CD4-positive, alpha-beta T cell (primary cell): ENCODE results near the gene MRPS33. TPM values are rescaled to one million over a fixed set of nuclear protein-coding genes. Genes with fewer than 3 reads are reported as not detected.

Source experiments
- ATAC-seq: fragments of 200-7000 bp; cut with Tn5 transposase; one replicate; pipeline ENCODE4 v1.10.0; 2022; ENCODE audit warnings: mild to moderate bottlenecking; ENCODE audit not compliant: poor library complexity
- CTCF ChIA-PET: fragments of 350-600 bp; sonication (Branson Sonifier 250); formaldehyde crosslinking; loops from one replicate; lab custom pipeline; 2021; ENCODE audit warnings: antibody characterized with exemption, inconsistent platforms; lab: Charles Lee
- POLR2A ChIA-PET: fragments of 350-600 bp; sonication (Branson Sonifier 250); formaldehyde crosslinking; loops from one replicate; lab custom pipeline; 2021; ENCODE audit warnings: antibody characterized with exemption, inconsistent platforms; lab: Charles Lee
- DNase-seq, 14 experiments: peaks; one replicate each; pipeline ENCODE4 v3.0.0-alpha.2; 2013 to 2020; ENCODE audit warnings: mixed read lengths in 2 of 14
- H3K27ac ChIP-seq, 2 donors: one replicate each; pipeline versions ENCODE4 v1.5.1 to v1.7.0; 2013; ENCODE audit warnings: low read length in 2 of 2, low read depth in 1 of 2, mild to moderate bottlenecking in 1 of 2
- H3K27me3 ChIP-seq, 2 experiments: 1 replicate in 1 of 2; 2 replicates in 1 of 2; pipeline versions ENCODE4 v1.6.1 to v1.7.0; 2013; ENCODE audit warnings: low read length in 2 of 2, control low read depth in 1 of 2, mild to moderate bottlenecking in 1 of 2, moderate library complexity in 1 of 2; ENCODE audit not compliant: insufficient read depth in 2 of 2, control insufficient read depth in 1 of 2
- H3K36me3 ChIP-seq: one replicate; pipeline ENCODE4 v1.6.1; 2013; ENCODE audit warnings: low read length, control low read depth; ENCODE audit not compliant: insufficient read depth
- H3K4me1 ChIP-seq: one replicate; pipeline ENCODE4 v1.6.1; 2013; ENCODE audit warnings: low read length, control low read depth; ENCODE audit not compliant: insufficient read depth
- H3K4me3 ChIP-seq: one replicate; pipeline ENCODE4 v1.5.1; 2013; ENCODE audit warnings: mild to moderate bottlenecking, low read length, moderate library complexity
- H3K9me3 ChIP-seq, 2 experiments: 1 replicate in 1 of 2; 2 replicates in 1 of 2; pipeline versions ENCODE4 v1.6.1 to v1.7.0; 2013; ENCODE audit warnings: low read length in 2 of 2, mild to moderate bottlenecking in 2 of 2, control low read depth in 1 of 2, moderate library complexity in 1 of 2; ENCODE audit not compliant: control insufficient read depth in 1 of 2, insufficient read depth in 1 of 2
- H3K27ac Mint-ChIP-seq: one replicate; pipeline ENCODE4 v1.8.0; 2020; ENCODE audit warnings: mixed read lengths
- H3K27me3 Mint-ChIP-seq: one replicate; pipeline ENCODE4 v1.8.0; 2021; ENCODE audit warnings: mixed read lengths
- H3K36me3 Mint-ChIP-seq: one replicate; pipeline ENCODE4 v1.8.0; 2021; ENCODE audit warnings: low read depth, mixed read lengths
- H3K4me1 Mint-ChIP-seq: one replicate; pipeline ENCODE4 v1.8.0; 2021; ENCODE audit warnings: low read depth, mixed read lengths
- H3K4me3 Mint-ChIP-seq: one replicate; pipeline ENCODE4 v1.8.0; 2020; ENCODE audit warnings: mild to moderate bottlenecking, mixed read lengths
- H3K9me3 Mint-ChIP-seq: one replicate; pipeline ENCODE4 v1.8.0; 2020; ENCODE audit warnings: mixed read lengths
- CTCF ChIP-seq: fragments of 200-600 bp; IDR thresholded peaks from one replicate; pipeline ENCODE4 v1.8.0; 2022; ENCODE audit warnings: antibody characterized with exemption, mild to moderate bottlenecking
- intact Hi-C, 2 experiments: fragments of 100-400 bp; cut with DNase I in 1 of 2; cut with micrococcal nuclease in 1 of 2; formaldehyde crosslinking; loops; one replicate each; pipeline versions ENCODE4 v1.15.1 to v1.9.0; 2023 to 2025; cut with DNase I, micrococcal nuclease
- total RNA-seq, 174 experiments: library from RNA in 2 of 174; stranded (reverse) in 2 of 174; gene quantifications; one replicate each; pipeline ENCODE4 v1.2.3 and lab custom pipeline; 2021 to 2026

MRPS33 gene
- total RNA-seq, 2 experiments from 2014 or later: 21.7 to 24.3 TPM

GRCh38 chr7:140981951-140982350 lies 32.8 kb downstream of the MRPS33 start:
- ChIA-PET POLR2A (no interaction called here), CTCF (interaction anchor here (1.7 kb wide), 1 partner anchor 20 kb away, joined by 3 read pairs; no protein-coding TSS in a partner anchor)
- Mint-ChIP-seq H3K27me3 (peaks cover 17% of the 10 kb centered on the region), H3K9me3 (no peaks in the 10 kb centered on the region), H3K27ac (no peak overlapping the region), H3K36me3 (no peaks in the 10 kb centered on the region), H3K4me3 (no peak overlapping the region), H3K4me1 (no peaks in the 10 kb centered on the region)
- ATAC-seq (no peak), DNase-seq (no peak)
- Histone ChIP-seq H3K9me3 (peaks cover 9 to 11% of the 10 kb centered on the region in 2 experiments), H3K4me1 (no peaks in the 10 kb centered on the region), H3K36me3 (no peaks in the 10 kb centered on the region), H3K27ac (no peak overlapping the region), H3K27me3 (peaks cover 7 to 8% of the 10 kb centered on the region in 2 experiments), H3K4me3 (no peak overlapping the region)
- no peak for TF ChIP-seq CTCF
- intact Hi-C loops: no loop called here

- peaks cover 0 to 3% of the 10 kb centered on the region in 2 experiments for H3K27me3 ChIP-seq
- intact Hi-C loops: no loop called here
- H3K4me3 Mint-ChIP-seq: no peak overlapping the region
- no peaks in the 10 kb centered on the region for H3K4me1 ChIP-seq
- ChIA-PET CTCF (no interaction called here), POLR2A (no interaction called here)
- ATAC-seq (no peak), DNase-seq (no peak)
- H3K27me3 Mint-ChIP-seq: peaks cover 24% of the 10 kb centered on the region
- no peak overlapping the region for H3K27ac ChIP-seq
- no peaks in the 10 kb centered on the region for H3K9me3 Mint-ChIP-seq
- no peaks in the 10 kb centered on the region for H3K36me3 Mint-ChIP-seq
- H3K4me3 ChIP-seq: no peak overlapping the region
- H3K9me3 ChIP-seq: no peaks in the 10 kb centered on the region
- no peak overlapping the region for H3K27ac Mint-ChIP-seq
- H3K4me1 Mint-ChIP-seq: no peaks in the 10 kb centered on the region
- TF ChIP-seq CTCF: no peak
- no peaks in the 10 kb centered on the region for H3K36me3 ChIP-seq
Observed at GRCh38 chr7:140977741-140978140, 37.0 kb downstream of the MRPS33 start.

GRCh38 chr7:140972876-140973829 lies 41.6 kb downstream of the MRPS33 start:
- Mint-ChIP-seq H3K4me3 (no peak overlapping the region), H3K9me3 (no peaks in the 10 kb centered on the region), H3K27ac (no peak overlapping the region), H3K36me3 (no peaks in the 10 kb centered on the region), H3K4me1 (no peaks in the 10 kb centered on the region), H3K27me3 (peaks cover 7% of the 10 kb centered on the region)
- Histone ChIP-seq H3K27me3 (peaks cover 0 to 3% of the 10 kb centered on the region in 2 experiments), H3K9me3 (no peaks in the 10 kb centered on the region), H3K4me3 (no peak overlapping the region), H3K27ac (no peak overlapping the region), H3K36me3 (no peaks in the 10 kb centered on the region), H3K4me1 (no peaks in the 10 kb centered on the region)
- no peak for TF ChIP-seq CTCF
- ChIA-PET CTCF (no interaction called here), POLR2A (no interaction called here)
- no peak for ATAC-seq
- intact Hi-C loops: no loop called here
- DNase-seq: no peak
